HG03575 (cell line): Measurements from ENCODE around the gene ANKS6.
"Not testable (repeated sequence)": the region's sequence is repeated elsewhere in the genome, so short reads cannot be mapped to it uniquely, and the experiment has no call there.

Experiments
- ATAC-seq: cut with Tn5 transposase; IDR thresholded peaks from one replicate; pipeline ENCODE4 v1.9.1; 2021; ENCODE audit not compliant: unreplicated experiment, insufficient number of reproducible peaks, low FRiP score; ENCODE audit errors: extremely low read depth

Gene ANKS6

DNA sequence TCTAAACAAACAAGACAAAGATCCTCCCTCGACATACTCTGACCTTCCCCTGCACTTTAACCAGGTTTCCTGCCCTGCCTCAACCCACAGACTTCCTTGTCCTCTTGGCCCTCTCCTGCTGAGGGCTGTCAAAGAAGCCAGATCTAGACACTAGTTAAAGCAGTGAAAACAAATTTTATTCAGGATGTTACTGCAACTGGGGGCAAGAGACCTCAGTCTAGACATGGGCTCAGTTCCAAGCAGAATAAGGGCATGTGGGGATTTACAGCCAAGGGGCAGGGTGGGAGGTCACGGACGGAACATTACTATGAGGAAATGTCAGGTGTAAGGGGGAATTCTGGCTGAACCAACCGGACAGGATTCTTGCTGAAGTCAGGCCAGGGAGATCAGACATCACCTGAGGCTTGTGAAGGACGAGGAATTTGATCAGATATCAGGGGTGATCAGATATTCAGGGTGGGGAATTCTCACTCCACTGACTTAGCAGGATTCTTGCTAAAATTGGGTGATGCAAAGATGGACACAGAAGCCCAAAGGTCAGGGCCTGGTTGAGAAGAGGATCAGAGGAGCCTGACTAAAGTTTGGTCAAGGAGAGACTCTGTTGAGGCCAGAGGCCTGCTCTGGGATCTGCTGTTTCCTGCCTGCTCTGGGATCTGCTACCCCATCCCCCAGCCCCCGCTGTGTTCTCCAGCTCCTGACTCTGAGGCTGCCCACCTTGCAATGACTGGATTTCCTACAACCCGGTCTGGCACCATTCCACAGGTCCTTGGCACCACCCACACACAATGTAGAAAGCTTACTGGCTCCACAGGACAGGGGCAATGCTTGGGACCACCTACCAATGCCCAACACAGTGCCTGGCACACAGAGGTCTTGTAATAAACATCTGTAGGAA, 109.1 kb downstream of the ANKS6 start:
- no peak for ATAC-seq

- not testable (repeated sequence) for ATAC-seq
Measured at GRCh38 chr9:98684816-98685215, 111.5 kb downstream of the ANKS6 start.
